Left lobe of liver (tissue), 2 donors: ENCODE data around the gene CFDP1. TPM values are rescaled to one million over a fixed set of nuclear protein-coding genes. Genes with fewer than 3 reads are reported as not detected.

Experiments used
- ATAC-seq: fragments of 200-7000 bp; cut with Tn5 transposase; one replicate; pipeline ENCODE4 v1.9.1; 2020; ENCODE audit warnings: mild to moderate bottlenecking, moderate library complexity
- DNase-seq: peaks from one replicate; pipeline ENCODE4 v3.0.0-alpha.2; 2020; ENCODE audit warnings: low spot score
- total RNA-seq: library from RNA; stranded (reverse); gene quantifications from one replicate; pipeline ENCODE4 v1.2.1, GENCODE V29; 2021
- donor health status: DM: no; HTN: no; CAD: no; lungs with moderate emphysema.
- donor health status: DM: no; HTN: yes; CAD: no.

CFDP1 gene
- total RNA-seq, 1 donor from 2014 or later = 27.7 TPM

GRCh38 chr16:75415169-75415905 lies 18.0 kb downstream of the CFDP1 start:
- no peak for ATAC-seq
- no peak for DNase-seq

DNA sequence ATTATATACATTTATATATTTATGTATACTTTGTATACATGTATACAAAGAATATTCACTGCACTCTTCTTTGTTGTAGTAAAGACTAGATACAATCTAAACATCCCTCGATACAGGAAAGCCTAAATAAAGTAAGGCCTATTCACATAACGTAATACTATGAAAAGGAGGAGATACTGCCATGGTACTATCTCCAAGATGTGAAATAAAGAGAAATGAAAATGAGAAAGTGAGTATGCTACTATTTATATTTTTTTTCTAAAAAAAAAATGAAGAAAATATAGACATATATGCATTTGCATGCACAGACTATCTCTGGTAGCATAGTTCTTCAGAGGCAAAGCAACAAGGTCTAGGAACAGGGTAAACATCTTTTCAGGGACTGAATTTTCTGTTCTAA lies 19.4 kb downstream of the CFDP1 start:
- DNase-seq = no peak
- ATAC-seq = no peak

GRCh38 chr16:75406943-75407342 lies 26.4 kb downstream of the CFDP1 start:
- ATAC-seq = peak; percentile 37
- no peak for DNase-seq

- DNase-seq (no peak), ATAC-seq (peak; percentile 70)
Observed at GRCh38 chr16:75402821-75403475, 30.4 kb downstream of the CFDP1 start.

- DNase-seq (no peak), ATAC-seq (no peak)
Observed at GRCh38 chr16:75402159-75402820, 31.0 kb downstream of the CFDP1 start.

DNA sequence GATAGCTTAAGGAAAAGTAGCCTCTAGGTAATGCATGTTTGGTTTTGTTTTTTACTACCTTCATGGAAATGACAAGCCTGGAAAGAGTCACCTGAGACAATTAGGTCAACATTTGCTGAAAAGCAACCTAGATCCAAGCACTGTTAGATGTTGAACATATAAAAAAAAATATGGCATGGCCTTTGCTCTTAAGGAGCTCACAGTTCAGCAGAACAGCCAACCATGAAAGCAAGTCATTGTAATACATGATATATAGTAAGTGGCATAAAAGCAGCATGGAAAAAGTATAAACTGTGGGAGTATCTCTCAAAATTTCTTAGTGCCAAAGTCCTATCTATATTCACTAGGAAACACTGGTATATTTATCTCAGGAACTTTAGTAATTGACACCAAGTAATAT lies 31.6 kb downstream of the CFDP1 start:
- DNase-seq (no peak), ATAC-seq (no peak)

- peak; percentile 80 for ATAC-seq
Observed at GRCh38 chr16:75398333-75398732, 35.0 kb downstream of the CFDP1 start.

GRCh38 chr16:75394941-75395340 lies 38.4 kb downstream of the CFDP1 start:
- ATAC-seq (no peak), DNase-seq (no peak)

More at GRCh38 chr16:75398333-75398732, 35.0 kb downstream of the CFDP1 start:
- DNase-seq = peak; percentile 53

- DNase-seq = peak; percentile 52
Observed at GRCh38 chr16:75392906-75393305, 40.4 kb downstream of the CFDP1 start.

GRCh38 chr16:75390926-75391653 lies 42.2 kb downstream of the CFDP1 start:
- no peak for DNase-seq
- ATAC-seq = no peak

More at GRCh38 chr16:75392906-75393305, 40.4 kb downstream of the CFDP1 start:
- peak; percentile 62 for ATAC-seq

GRCh38 chr16:75389096-75389690 lies 44.1 kb downstream of the CFDP1 start:
- DNase-seq (no peak), ATAC-seq (no peak)

- ATAC-seq = no peak
- DNase-seq = no peak
Observed at GRCh38 chr16:75387951-75388350, 45.4 kb downstream of the CFDP1 start.

GRCh38 chr16:75385507-75386152 lies 47.7 kb downstream of the CFDP1 start:
- no peak for DNase-seq
- peak; percentile 81 for ATAC-seq

- ATAC-seq = no peak
Observed at GRCh38 chr16:75383141-75383540, 50.2 kb downstream of the CFDP1 start.

GRCh38 chr16:75382611-75383010 lies 50.7 kb downstream of the CFDP1 start:
- no peak for ATAC-seq
- no peak for DNase-seq

More at GRCh38 chr16:75383141-75383540, 50.2 kb downstream of the CFDP1 start:
- no peak for DNase-seq

DNA sequence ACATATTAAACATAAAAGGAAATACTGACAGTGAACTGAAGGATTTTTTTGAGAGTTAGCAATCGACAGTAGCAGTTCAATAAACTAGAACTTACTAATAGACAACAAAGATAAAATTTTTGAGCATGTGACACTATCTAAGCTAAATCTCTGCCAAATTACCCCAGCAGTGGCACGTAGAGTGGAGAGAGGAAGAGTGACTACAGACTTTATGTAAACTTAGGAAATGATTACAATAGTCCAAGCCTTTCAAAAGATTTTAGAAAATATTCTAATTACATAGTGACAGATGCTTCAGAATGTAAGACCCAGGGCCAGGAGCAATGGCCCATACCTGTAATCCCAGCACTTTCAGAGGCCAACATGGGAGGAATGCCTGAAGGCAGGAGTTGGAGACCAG lies 52.4 kb downstream of the CFDP1 start:
- no peak for DNase-seq
- peak; percentile 29 for ATAC-seq

DNA sequence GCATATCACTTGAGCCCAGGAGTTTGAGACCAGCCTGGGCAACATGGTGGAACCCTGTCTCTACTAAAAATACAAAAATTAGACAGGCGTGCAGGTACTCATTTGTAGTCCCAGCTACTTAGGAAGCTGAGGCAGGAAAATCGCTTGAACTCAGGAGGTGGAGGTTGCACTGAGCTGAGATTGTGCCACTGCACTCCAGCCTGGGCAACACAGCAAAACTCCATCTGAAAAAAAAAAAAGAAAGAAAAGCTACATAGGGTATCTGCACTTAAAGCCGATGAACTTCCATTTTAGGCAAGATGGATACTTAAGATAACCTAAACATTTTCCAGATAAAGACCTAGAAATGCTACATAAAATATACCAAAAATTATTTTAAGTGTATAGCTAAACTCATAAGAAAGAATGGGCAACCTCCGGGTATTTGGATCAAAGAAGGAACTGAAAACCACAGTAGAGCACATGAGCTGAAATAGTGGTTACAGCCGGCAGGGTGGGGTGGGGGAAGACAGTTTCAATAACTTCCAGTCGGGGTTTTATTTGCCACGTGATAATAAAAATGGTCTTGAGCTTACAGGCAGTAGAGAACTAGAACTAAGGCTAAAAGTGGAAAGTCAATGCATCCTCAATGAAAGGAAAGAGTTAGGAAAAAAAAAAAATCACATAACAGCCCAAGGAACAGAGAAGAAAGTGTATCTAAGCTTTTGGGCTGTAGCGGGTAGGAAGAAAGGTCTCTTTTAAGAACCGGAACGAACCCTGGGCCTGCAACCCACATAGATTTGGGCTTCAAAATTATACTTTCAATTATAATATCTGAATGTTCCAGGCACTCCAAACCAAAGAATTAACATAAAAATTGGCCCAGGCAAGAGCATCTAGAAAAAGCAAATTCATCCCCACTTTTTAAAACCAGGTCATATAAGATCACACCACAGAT lies 53.1 kb downstream of the CFDP1 start:
- ATAC-seq (no peak), DNase-seq (no peak)

DNA sequence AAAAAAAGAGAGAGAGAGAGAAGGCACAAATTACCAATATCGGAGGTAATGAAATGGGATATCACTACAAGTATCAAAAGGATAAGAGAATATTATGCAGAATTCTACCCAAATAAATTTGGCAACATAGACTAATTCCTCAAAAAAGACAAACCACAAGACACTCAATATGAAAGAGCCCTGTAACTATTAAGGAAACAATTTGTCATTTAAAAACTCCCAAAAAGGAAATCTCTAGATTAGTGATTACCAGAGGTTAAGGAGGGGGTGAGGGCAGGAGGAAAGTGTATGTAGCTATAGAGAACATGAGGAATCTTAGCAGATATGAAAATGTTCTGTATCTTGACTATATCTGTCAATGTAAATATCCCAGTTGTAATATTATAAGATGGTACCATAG lies 54.0 kb downstream of the CFDP1 start:
- ATAC-seq = no peak

GRCh38 chr16:75378616-75379015 lies 54.7 kb downstream of the CFDP1 start:
- no peak for DNase-seq
- no peak for ATAC-seq

More for the DNA sequence above, 54.0 kb downstream of the CFDP1 start:
- DNase-seq = no peak
